KG1 (cell line): ENCODE data around the gene KRTDAP.

Experiments used
- DNase-seq: peaks from one replicate; lab custom pipeline; 2025; lab: John Stamatoyannopoulos, UW

The KRTDAP gene

GRCh38 chr19:35454663-35455062 lies 35.6 kb downstream of the KRTDAP start:
- DNase-seq: no peak

GRCh38 chr19:35451338-35452096 lies 38.7 kb downstream of the KRTDAP start:
- DNase-seq: no peak

GRCh38 chr19:35449359-35450043 lies 40.8 kb downstream of the KRTDAP start:
- no peak for DNase-seq

- DNase-seq: no peak
Measured at GRCh38 chr19:35447606-35448469, 42.4 kb downstream of the KRTDAP start, which contains the start of gene FFAR2. Gene FFAR2, plus strand, starts transcription at chr19:35448257. Its CDS starts 1,458 bp downstream, at chr19:35449715.

GRCh38 chr19:35445826-35446593 lies 44.3 kb downstream of the KRTDAP start:
- DNase-seq: no peak

GRCh38 chr19:35444735-35445134 lies 45.5 kb downstream of the KRTDAP start:
- no peak for DNase-seq

- no peak for DNase-seq
Measured at GRCh38 chr19:35442091-35442490, 48.2 kb downstream of the KRTDAP start.

- DNase-seq: no peak
Measured at GRCh38 chr19:35439921-35440320, 50.3 kb downstream of the KRTDAP start.

GRCh38 chr19:35438527-35438926 lies 51.7 kb downstream of the KRTDAP start:
- no peak for DNase-seq

- DNase-seq: no peak
Measured at GRCh38 chr19:35438096-35438495, 52.2 kb downstream of the KRTDAP start.

- DNase-seq: no peak
Measured at GRCh38 chr19:35437406-35437951, 52.8 kb downstream of the KRTDAP start.
